IPS-11a (cell line): ENCODE data around the gene ANXA11.

Source experiments
- H3K4me3 ChIP-seq: one replicate; pipeline ENCODE4 v1.5.1; 2013; ENCODE audit warnings: low read depth, low read length, control low read depth

Gene ANXA11

GRCh38 chr10:80191589-80192270 lies 13.6 kb downstream of the ANXA11 start:
- no peak overlapping the region for H3K4me3 ChIP-seq

GRCh38 chr10:80188713-80189112 lies 16.6 kb downstream of the ANXA11 start:
- H3K4me3 ChIP-seq, result no peak overlapping the region

- H3K4me3 ChIP-seq, result no peak overlapping the region
These were observed 17.6 kb downstream of the ANXA11 start for GRCh38 chr10:80187465-80188409.

GRCh38 chr10:80187060-80187459 lies 18.3 kb downstream of the ANXA11 start:
- no peak overlapping the region for H3K4me3 ChIP-seq

GRCh38 chr10:80186364-80187012 lies 18.8 kb downstream of the ANXA11 start:
- no peak overlapping the region for H3K4me3 ChIP-seq

- H3K4me3 ChIP-seq, result no peak overlapping the region
These were observed 19.6 kb downstream of the ANXA11 start for GRCh38 chr10:80185578-80186299.

- H3K4me3 ChIP-seq, result no peak overlapping the region
These were observed 21.0 kb downstream of the ANXA11 start for GRCh38 chr10:80184291-80184690.

- no peak overlapping the region for H3K4me3 ChIP-seq
These were observed 21.9 kb downstream of the ANXA11 start for GRCh38 chr10:80183436-80183835.

- no peak overlapping the region for H3K4me3 ChIP-seq
These were observed 22.4 kb downstream of the ANXA11 start for GRCh38 chr10:80182986-80183385.

GRCh38 chr10:80177781-80178636 lies 27.3 kb downstream of the ANXA11 start:
- no peak overlapping the region for H3K4me3 ChIP-seq

GRCh38 chr10:80176526-80176925 lies 28.8 kb downstream of the ANXA11 start:
- H3K4me3 ChIP-seq, result no peak overlapping the region

GRCh38 chr10:80174641-80175395 lies 30.5 kb downstream of the ANXA11 start:
- no peak overlapping the region for H3K4me3 ChIP-seq

GRCh38 chr10:80173466-80173865 lies 31.9 kb downstream of the ANXA11 start:
- H3K4me3 ChIP-seq, result no peak overlapping the region

GRCh38 chr10:80172896-80173295 lies 32.4 kb downstream of the ANXA11 start:
- H3K4me3 ChIP-seq, result no peak overlapping the region

GRCh38 chr10:80171248-80171660 lies 34.1 kb downstream of the ANXA11 start:
- no peak overlapping the region for H3K4me3 ChIP-seq

GRCh38 chr10:80170641-80171040 lies 34.7 kb downstream of the ANXA11 start:
- no peak overlapping the region for H3K4me3 ChIP-seq

- no peak overlapping the region for H3K4me3 ChIP-seq
These were observed 35.3 kb downstream of the ANXA11 start for GRCh38 chr10:80170026-80170425.

GRCh38 chr10:80168679-80169380 lies 36.5 kb downstream of the ANXA11 start:
- H3K4me3 ChIP-seq, result no peak overlapping the region

GRCh38 chr10:80168162-80168511 lies 37.2 kb downstream of the ANXA11 start:
- H3K4me3 ChIP-seq, result no peak overlapping the region
